ENCODE data around the gene C1orf167. TPM values are rescaled to one million over a fixed set of nuclear protein-coding genes. Genes with fewer than 3 reads are reported as not detected.
A peak's percentile ranks its signal among the peaks of the same experiment; 100 is the strongest.

Gene C1orf167
- total and polyA plus RNA-seq, 2 of the 8 experiments (the other 6 are each of a cell fraction or from before 2014, with no cell fraction given): 0.70 to 1.3 TPM

GRCh38 chr1:11736746-11737639 lies 25.0 kb upstream of the C1orf167 start:
- FAIRE-seq (no peak), DNase-seq (ENCODE audit: low read depth in 1 of 2, low spot score in 2 of 2) (peak in 1 of 2 experiments; percentile 61)
- Histone ChIP-seq H2BK12ac (ENCODE audit: low read depth, low read length) (peak overlapping the region; percentile 69), H3K27me3 (replicated peaks in 1 of 4; ENCODE audit: control insufficient read depth in 3 of 4, extremely low read depth in 1 of 4, insufficient read depth in 3 of 4, low read length in 3 of 4) (no peaks in the 10 kb centered on the region), H2BK120ac (replicated peaks; ENCODE audit: low read depth, low read length) (peak overlapping the region; percentile 19), H3K14ac (ENCODE audit: insufficient read length) (no peak overlapping the region), H3K4me3 (ENCODE audit: extremely low read depth in 1 of 4, insufficient read depth in 2 of 4, low read depth in 3 of 4, low read length in 4 of 4) (peak overlapping the region; percentile 58 to 86 (median 80)), H3K18ac (ENCODE audit: extremely low read depth, low read length) (peak overlapping the region; percentile 93), H2BK5ac (ENCODE audit: low read depth, low read length) (peak overlapping the region; percentile 98), H3K27ac (ENCODE audit: low read depth, low read length) (peak overlapping the region; percentile 83), H4K5ac (ENCODE audit: insufficient read length, low read depth, low read length) (peak overlapping the region; percentile 97), H3K79me2 (ENCODE audit: control insufficient read depth in 1 of 2, insufficient read depth in 2 of 2, low read length in 2 of 2) (peaks cover 0 to 9% of the 10 kb centered on the region in 2 experiments; a peak in 1 of 4 replicates), H3K4me1 (replicated peaks in 1 of 4; ENCODE audit: control insufficient read depth in 3 of 4, insufficient read depth in 4 of 4, low read length in 3 of 4) (peaks cover 5 to 33% (median 9%) of the 10 kb centered on the region in 4 experiments), H3K23ac (ENCODE audit: insufficient read length) (no peak overlapping the region), H4K91ac (replicated peaks; ENCODE audit: insufficient read length, low read length) (peak overlapping the region; percentile 81), H2AK5ac (ENCODE audit: low read depth, low read length) (peak overlapping the region; percentile 44; the same call in 1 of the 2 replicates), H4K8ac (ENCODE audit: extremely low read depth, insufficient read depth, low read length) (peak overlapping the region; percentile 74; the same call in 1 of the 2 replicates), H2BK20ac (ENCODE audit: low read length) (no peak overlapping the region), H2AFZ (ENCODE audit: low read length) (no peak overlapping the region; the same call in 1 of the 2 replicates), H3K9me3 (ENCODE audit: insufficient read depth in 2 of 2, low read depth in 1 of 2, low read length in 1 of 2) (no peaks in the 10 kb centered on the region), H3K23me2 (ENCODE audit: low read depth, low read length) (peaks cover 10% of the 10 kb centered on the region), H3K56ac (replicated peaks; ENCODE audit: insufficient read length, low read depth, low read length) (peak overlapping the region; percentile 82), H3K36me3 (ENCODE audit: control insufficient read depth in 2 of 4, insufficient read depth in 4 of 4, low read length in 3 of 4) (no peaks in the 10 kb centered on the region), H3K79me1 (ENCODE audit: low read depth, low read length) (0 out of 2 replicates have a peak, but pooled peaks cover 2% of the 10 kb centered on the region), H3K9ac (replicated peaks in 1 of 4; ENCODE audit: extremely low read depth in 1 of 4, low read depth in 3 of 4, low read length in 3 of 4) (peak overlapping the region in 3 of 4 experiments; percentile 52 to 75 (median 56); a peak in 6 of 7 replicates), H2BK15ac (ENCODE audit: low read length) (peak overlapping the region; percentile 2; the same call in 1 of the 2 replicates), H4K20me1 (replicated peaks in 1 of 2; ENCODE audit: control insufficient read depth in 1 of 2, insufficient read depth in 2 of 2, low read length in 2 of 2) (no peaks in the 10 kb centered on the region), H3K4me2 (ENCODE audit: insufficient read depth in 1 of 2, low read depth in 2 of 2, low read length in 2 of 2) (peak overlapping the region; percentile 96), H3K4ac (replicated peaks; ENCODE audit: insufficient read length, low read depth, low read length) (peak overlapping the region; percentile 49)
- WGBS, 2 experiments (ENCODE audit: extremely low coverage in 1 of 2, insufficient coverage in 1 of 2, insufficient read length in 1 of 2, insufficient replicate concordance in 2 of 2, low coverage in 1 of 2, low lambda C conversion rate in 2 of 2, missing lambda C conversion rate in 1 of 2): 20% methylated on average over 14 of the region's 15 CpGs; no CpG with 5 or more reads in 1 of the 2 experiments
- ChIA-PET POLR2A (ENCODE audit: partially characterized antibody) (interaction anchor here (0.6 to 5.1 kb wide), 36 partner anchors 9 to 451 kb away, joined by 3 to 35 read pairs (median 4); partner anchors contain the start of genes C1orf167, DISP3, DRAXIN and FBXO2), CTCF (ENCODE audit: partially characterized antibody) (interaction anchor here (0.9 to 3.6 kb wide), 13 partner anchors 12 to 230 kb away, joined by 3 to 21 read pairs (median 4); partner anchors contain the start of gene FBXO6)
- peak in 1 of 2 experiments; percentile 45; a peak in 1 of 3 replicates for TF ChIP-seq POLR2A (IDR thresholded peaks at IDR 0.05; ENCODE audit: control extremely low read depth in 1 of 2, low read depth in 2 of 2, low read length in 2 of 2)
- TF ChIP-seq BACH1 (IDR thresholded peaks at IDR 0.05; ENCODE audit: low read length): no peak
- TF ChIP-seq SAP30 (IDR thresholded peaks at IDR 0.05; ENCODE audit: insufficient read depth, insufficient replicate concordance, low read length): peak; percentile 69
- TF ChIP-seq NANOG (IDR thresholded peaks at IDR 0.05; ENCODE audit: insufficient read depth, low read depth, low read length, poor library complexity, severe bottlenecking): no peak
- TF ChIP-seq RFX5 (IDR thresholded peaks at IDR 0.05; ENCODE audit: borderline replicate concordance, low read depth, low read length): no peak
- TF ChIP-seq EGR1 (IDR thresholded peaks at IDR 0.05; ENCODE audit: borderline replicate concordance, low read depth, low read length): peak; percentile 74; the same call in 1 of the 2 replicates
- peak; percentile 27; the same call in 1 of the 2 replicates for TF ChIP-seq E2F6 (IDR thresholded peaks at IDR 0.05)
- TF ChIP-seq TEAD4 (IDR thresholded peaks at IDR 0.05; ENCODE audit: low read depth, low read length): no peak
- peak; percentile 3; the same call in 1 of the 2 replicates for TF ChIP-seq CREB1 (IDR thresholded peaks at IDR 0.05)
- peak; percentile 99 for TF ChIP-seq YY1 (IDR thresholded peaks at IDR 0.05; ENCODE audit: low read depth, low read length)
